Thyroid gland (tissue), 4 donors: ENCODE results near the gene SLC41A1. TPM values are rescaled to one million over a fixed set of nuclear protein-coding genes. Genes with fewer than 3 reads are reported as not detected.

ENCODE experiments used
- DNase-seq, 2 donors: peaks; one replicate each; pipeline ENCODE4 v3.0.0-alpha.2; 2019
- H3K27ac ChIP-seq, 3 donors: fragments of 200-600 bp; sonication (generic); 1 replicate in 2 of 3; 2 replicates in 1 of 3; pipeline ENCODE4 v1.5.1; 2016 to 2019; ENCODE audit warnings: mild to moderate bottlenecking in 1 of 3, moderate library complexity in 1 of 3
- H3K27me3 ChIP-seq: fragments of 200-600 bp; sonication (generic); one replicate; pipeline ENCODE4 v1.5.1; 2019
- H3K36me3 ChIP-seq, 2 donors: fragments of 200-600 bp; sonication (generic); one replicate each; pipeline ENCODE4 v1.5.1; 2016 to 2019
- H3K4me1 ChIP-seq, 2 donors: fragments of 200-600 bp; sonication (generic); one replicate each; pipeline ENCODE4 v1.5.1; 2017 to 2019
- H3K4me3 ChIP-seq, 3 donors: fragments of 200-600 bp; sonication (generic); replicated peaks in 1 of 3; 1 replicate in 2 of 3; 2 replicates in 1 of 3; pipeline ENCODE4 v1.5.1; 2016; ENCODE audit warnings: mild to moderate bottlenecking in 1 of 3
- H3K9me3 ChIP-seq: fragments of 200-600 bp; sonication (generic); one replicate; pipeline ENCODE4 v1.5.1; 2017
- CTCF ChIP-seq, 6 experiments: fragments of 200-600 bp in 3 of 6; fragments of 450-650 bp in 3 of 6; sonication (generic) in 3 of 6; IDR thresholded peaks; one replicate each; pipeline ENCODE4 v1.5.1; 2016 to 2019; ENCODE audit warnings: antibody characterized with exemption in 6 of 6, mild to moderate bottlenecking in 2 of 6, inconsistent platforms in 1 of 6, moderate library complexity in 1 of 6
- POLR2A ChIP-seq, 2 donors: fragments of 450-650 bp; IDR thresholded peaks; one replicate each; pipeline ENCODE4 v1.6.1; 2017; ENCODE audit warnings: antibody characterized with exemption in 2 of 2, mild to moderate bottlenecking in 2 of 2, moderate library complexity in 1 of 2
- WGBS, 2 donors: methylation state at CpG; one replicate each; pipeline ENCODE4 v1.1.5; 2017; 5-methylcytosine and 5-hydroxymethylcytosine counted together
- intact Hi-C: fragments of 100-400 bp; cut with DNase I; formaldehyde crosslinking; loops from one replicate; pipeline ENCODE4 v1.15.1; 2023
- total RNA-seq, 4 donors: library from RNA; depleted of rRNA; stranded (reverse); fragments of >200 nt; gene quantifications; one replicate each; pipeline ENCODE4 v1.2.3, GENCODE V29; 2016

The SLC41A1 gene
- total RNA-seq, 4 donors from 2014 or later = 52.1 to 98.9 (median 64.6) TPM

- no peak for DNase-seq
- Histone ChIP-seq H3K4me1 (peaks cover 19 to 24% of the 10 kb centered on the region in 2 donors), H3K27me3 (no peaks in the 10 kb centered on the region), H3K27ac (peak overlapping the region in 1 of 3 donors; percentile 4), H3K36me3 (peaks cover 71 to 76% of the 10 kb centered on the region in 2 donors), H3K4me3 (no peak overlapping the region), H3K9me3 (no peaks in the 10 kb centered on the region)
- TF ChIP-seq POLR2A (IDR thresholded peaks at IDR 0.05) (no peak), CTCF (IDR thresholded peaks at IDR 0.05) (no peak)
- intact Hi-C loops = loop anchor here (10.0 kb wide), 1 partner anchor 308 kb away; no protein-coding TSS in a partner anchor
- 85 to 100% methylated on average over 2 of the region's 2 CpGs for WGBS, 2 donors
These were observed 15.8 kb downstream of the SLC41A1 start for GRCh38 chr1:205797168-205797567.

- TF ChIP-seq CTCF (IDR thresholded peaks at IDR 0.05) (no peak), POLR2A (IDR thresholded peaks at IDR 0.05) (no peak)
- Histone ChIP-seq H3K4me1 (no peaks in the 10 kb centered on the region), H3K4me3 (no peak overlapping the region), H3K9me3 (no peaks in the 10 kb centered on the region), H3K27ac (no peak overlapping the region), H3K36me3 (peaks cover 70 to 81% of the 10 kb centered on the region in 2 donors), H3K27me3 (no peaks in the 10 kb centered on the region)
- intact Hi-C loops = loop anchor here (5.0 to 10.0 kb wide), 3 partner anchors 123 to 311 kb away; no protein-coding TSS in a partner anchor
- no peak for DNase-seq
- 75 to 76% methylated on average over 5 of the region's 5 CpGs for WGBS, 2 donors
These were observed 18.8 kb downstream of the SLC41A1 start for GRCh38 chr1:205794011-205794730.

- TF ChIP-seq CTCF (IDR thresholded peaks at IDR 0.05) (no peak), POLR2A (IDR thresholded peaks at IDR 0.05) (no peak)
- no peaks in the 10 kb centered on the region for H3K9me3 ChIP-seq
- peaks cover 60 to 72% of the 10 kb centered on the region in 2 donors for H3K36me3 ChIP-seq
- no peak overlapping the region for H3K4me3 ChIP-seq
- 78 to 85% methylated on average over 5 to 6 of the region's 6 CpGs for WGBS, 2 donors
- no peaks in the 10 kb centered on the region for H3K27me3 ChIP-seq
- no peaks in the 10 kb centered on the region for H3K4me1 ChIP-seq
- DNase-seq = no peak
- intact Hi-C loops = loop anchor here (5.0 to 10.0 kb wide), 3 partner anchors 124 to 312 kb away; no protein-coding TSS in a partner anchor
- no peak overlapping the region for H3K27ac ChIP-seq
These were observed 19.9 kb downstream of the SLC41A1 start for GRCh38 chr1:205792961-205793673.

GRCh38 chr1:205792481-205792881, 20.5 kb downstream of the SLC41A1 start:
- Histone ChIP-seq H3K36me3 (peaks cover 53 to 67% of the 10 kb centered on the region in 2 donors), H3K4me1 (no peaks in the 10 kb centered on the region), H3K27me3 (no peaks in the 10 kb centered on the region), H3K9me3 (no peaks in the 10 kb centered on the region), H3K27ac (no peak overlapping the region), H3K4me3 (no peak overlapping the region)
- 87 to 90% methylated on average over 8 of the region's 8 CpGs for WGBS, 2 donors
- no peak for TF ChIP-seq CTCF (IDR thresholded peaks at IDR 0.05)
- no peak for TF ChIP-seq POLR2A (IDR thresholded peaks at IDR 0.05)
- intact Hi-C loops = loop anchor here (5.0 to 10.0 kb wide), 3 partner anchors 125 to 312 kb away; no protein-coding TSS in a partner anchor
- no peak for DNase-seq
